Karpas-422 (cell line): ENCODE data around the gene HS3ST2. TPM values are rescaled to one million over a fixed set of nuclear protein-coding genes. Genes with fewer than 3 reads are reported as not detected.

Experiments
- DNase-seq: peaks from one replicate; pipeline ENCODE4 v3.0.0-alpha.2; 2015
- H2AFZ ChIP-seq: fragments of 200-600 bp; sonication (generic); 2 replicates; pipeline ENCODE4 v1.6.1; 2014; ENCODE audit warnings: antibody characterized with exemption, low read length, mixed read lengths
- H3K27ac ChIP-seq: fragments of 200-600 bp; sonication (generic); 2 replicates; pipeline ENCODE4 v1.5.1; 2014; ENCODE audit warnings: mild to moderate bottlenecking, low read length, moderate library complexity
- H3K27me3 ChIP-seq: fragments of 200-600 bp; sonication (generic); 2 replicates; pipeline ENCODE4 v1.6.1; 2014; ENCODE audit warnings: low read length, mixed read lengths
- H3K36me3 ChIP-seq: fragments of 200-600 bp; sonication (generic); 2 replicates; pipeline ENCODE4 v1.6.1; 2014; ENCODE audit warnings: low read length, mixed read lengths; ENCODE audit not compliant: insufficient read depth
- H3K4me1 ChIP-seq: fragments of 200-600 bp; sonication (generic); 2 replicates; pipeline ENCODE4 v1.6.1; 2014; ENCODE audit warnings: mild to moderate bottlenecking, low read length, mixed read lengths
- H3K4me2 ChIP-seq: fragments of 200-600 bp; sonication (generic); 2 replicates; pipeline ENCODE4 v1.6.1; 2014; ENCODE audit warnings: low read length, low read depth, mild to moderate bottlenecking; ENCODE audit not compliant: poor library complexity, severe bottlenecking
- H3K4me3 ChIP-seq: fragments of 200-600 bp; sonication (generic); 2 replicates; pipeline ENCODE4 v1.5.1; 2014; ENCODE audit warnings: mild to moderate bottlenecking, antibody characterized with exemption, low read length, mixed read lengths
- H3K79me2 ChIP-seq: fragments of 200-600 bp; sonication (generic); 2 replicates; pipeline ENCODE4 v1.6.1; 2014; ENCODE audit warnings: mild to moderate bottlenecking, low read length, mixed read lengths
- H3K9ac ChIP-seq: fragments of 200-600 bp; sonication (generic); 2 replicates; pipeline ENCODE4 v1.6.0; 2014; ENCODE audit warnings: low read length
- H3K9me2 ChIP-seq: fragments of 200-600 bp; sonication (generic), shearing (Covaris generic); replicated peaks from 2 replicates; pipeline ENCODE4 v1.6.0; 2014; ENCODE audit warnings: mild to moderate bottlenecking, low read length, moderate library complexity; ENCODE audit not compliant: insufficient read depth
- H3K9me3 ChIP-seq: fragments of 300-700, 200-600 bp; sonication (generic); 2 replicates; pipeline ENCODE4 v1.6.1; 2014; ENCODE audit warnings: low read length, mixed read lengths
- H4K20me1 ChIP-seq: fragments of 200-600 bp; sonication (generic); 2 replicates; pipeline ENCODE4 v1.6.1; 2014; ENCODE audit warnings: mild to moderate bottlenecking, antibody characterized with exemption, low read length, low read depth; ENCODE audit not compliant: insufficient read depth
- total RNA-seq: library from RNA; depleted of rRNA; stranded (reverse); fragments of >200 nt; shearing (Covaris generic); gene quantifications from 2 replicates; pipeline ENCODE4 v1.2.3, GENCODE V29; 2014; ENCODE audit warnings: low replicate concordance

Gene HS3ST2
- total RNA-seq, 1 experiment from 2014 or later: not detected

GRCh38 chr16:22848451-22848850 lies 34.5 kb downstream of the HS3ST2 start:
- Histone ChIP-seq H3K4me3 (no peak overlapping the region), H3K36me3 (no peaks in the 10 kb centered on the region), H3K27me3 (no peaks in the 10 kb centered on the region), H3K9ac (no peak overlapping the region), H3K4me1 (no peaks in the 10 kb centered on the region), H2AFZ (no peak overlapping the region), H3K4me2 (no peak overlapping the region), H3K9me2 (no peaks in the 10 kb centered on the region), H3K79me2 (no peaks in the 10 kb centered on the region), H4K20me1 (no peaks in the 10 kb centered on the region), H3K9me3 (no peaks in the 10 kb centered on the region), H3K27ac (no peak overlapping the region)
- no peak for DNase-seq

- no peak for DNase-seq
- H3K4me3 ChIP-seq: no peak overlapping the region
- no peaks in the 10 kb centered on the region for H4K20me1 ChIP-seq
- H3K4me2 ChIP-seq: no peak overlapping the region
- no peak overlapping the region for H3K9ac ChIP-seq
- no peaks in the 10 kb centered on the region for H3K27me3 ChIP-seq
- no peak overlapping the region for H2AFZ ChIP-seq
- H3K4me1 ChIP-seq: no peaks in the 10 kb centered on the region
- H3K36me3 ChIP-seq: no peaks in the 10 kb centered on the region
- no peaks in the 10 kb centered on the region for H3K9me2 ChIP-seq
- no peaks in the 10 kb centered on the region for H3K79me2 ChIP-seq
- H3K27ac ChIP-seq: no peak overlapping the region
- no peaks in the 10 kb centered on the region for H3K9me3 ChIP-seq
Measured at GRCh38 chr16:22849517-22849916, 35.6 kb downstream of the HS3ST2 start.

- H3K9me2 ChIP-seq: no peaks in the 10 kb centered on the region
- H3K36me3 ChIP-seq: no peaks in the 10 kb centered on the region
- H3K4me1 ChIP-seq: peaks cover 11% of the 10 kb centered on the region
- H3K9me3 ChIP-seq: no peaks in the 10 kb centered on the region
- H3K4me2 ChIP-seq: no peak overlapping the region
- H4K20me1 ChIP-seq: no peaks in the 10 kb centered on the region
- H2AFZ ChIP-seq: no peak overlapping the region
- H3K79me2 ChIP-seq: no peaks in the 10 kb centered on the region
- no peak overlapping the region for H3K4me3 ChIP-seq
- no peaks in the 10 kb centered on the region for H3K27me3 ChIP-seq
- no peak for DNase-seq
- H3K9ac ChIP-seq: no peak overlapping the region
- H3K27ac ChIP-seq: no peak overlapping the region
Measured at GRCh38 chr16:22855231-22855630, 41.3 kb downstream of the HS3ST2 start.

- H3K4me2 ChIP-seq: no peak overlapping the region
- H3K79me2 ChIP-seq: no peaks in the 10 kb centered on the region
- H2AFZ ChIP-seq: no peak overlapping the region
- H3K9ac ChIP-seq: no peak overlapping the region
- no peaks in the 10 kb centered on the region for H3K36me3 ChIP-seq
- H4K20me1 ChIP-seq: 0 out of 2 replicates have a peak, but pooled peaks cover under 1% of the 10 kb centered on the region
- peaks cover 11% of the 10 kb centered on the region for H3K4me1 ChIP-seq
- H3K27ac ChIP-seq: no peak overlapping the region
- H3K27me3 ChIP-seq: no peaks in the 10 kb centered on the region
- DNase-seq: no peak
- H3K4me3 ChIP-seq: no peak overlapping the region
- no peaks in the 10 kb centered on the region for H3K9me3 ChIP-seq
- no peaks in the 10 kb centered on the region for H3K9me2 ChIP-seq
Measured at GRCh38 chr16:22857296-22858025, 43.5 kb downstream of the HS3ST2 start.

- Histone ChIP-seq H3K4me1 (peaks cover 11% of the 10 kb centered on the region), H2AFZ (no peak overlapping the region), H3K9me2 (no peaks in the 10 kb centered on the region), H3K36me3 (no peaks in the 10 kb centered on the region), H3K27me3 (no peaks in the 10 kb centered on the region), H3K4me3 (no peak overlapping the region), H3K9me3 (no peaks in the 10 kb centered on the region), H3K27ac (no peak overlapping the region), H4K20me1 (0 out of 2 replicates have a peak, but pooled peaks cover 6% of the 10 kb centered on the region), H3K79me2 (no peaks in the 10 kb centered on the region), H3K4me2 (no peak overlapping the region), H3K9ac (no peak overlapping the region)
- no peak for DNase-seq
Measured at GRCh38 chr16:22859925-22860324, 46.0 kb downstream of the HS3ST2 start.

GRCh38 chr16:22861580-22861979 lies 47.6 kb downstream of the HS3ST2 start:
- no peaks in the 10 kb centered on the region for H3K27me3 ChIP-seq
- H3K4me3 ChIP-seq: no peak overlapping the region
- H3K36me3 ChIP-seq: no peaks in the 10 kb centered on the region
- H3K9me2 ChIP-seq: no peaks in the 10 kb centered on the region
- no peak overlapping the region for H3K27ac ChIP-seq
- no peaks in the 10 kb centered on the region for H3K79me2 ChIP-seq
- no peak overlapping the region for H3K9ac ChIP-seq
- no peaks in the 10 kb centered on the region for H3K9me3 ChIP-seq
- no peak for DNase-seq
- no peak overlapping the region for H3K4me2 ChIP-seq
- H3K4me1 ChIP-seq: peaks cover under 1% of the 10 kb centered on the region
- no peak overlapping the region for H2AFZ ChIP-seq
- 0 out of 2 replicates have a peak, but pooled peaks cover 6% of the 10 kb centered on the region for H4K20me1 ChIP-seq

GRCh38 chr16:22862046-22862445 lies 48.1 kb downstream of the HS3ST2 start:
- Histone ChIP-seq H3K4me1 (no peaks in the 10 kb centered on the region), H3K79me2 (no peaks in the 10 kb centered on the region), H3K4me2 (no peak overlapping the region), H3K9ac (no peak overlapping the region), H2AFZ (no peak overlapping the region), H3K9me2 (no peaks in the 10 kb centered on the region), H3K4me3 (no peak overlapping the region), H4K20me1 (0 out of 2 replicates have a peak, but pooled peaks cover 6% of the 10 kb centered on the region), H3K36me3 (no peaks in the 10 kb centered on the region), H3K9me3 (no peaks in the 10 kb centered on the region), H3K27me3 (no peaks in the 10 kb centered on the region), H3K27ac (no peak overlapping the region)
- DNase-seq: no peak

- Histone ChIP-seq H3K9me2 (no peaks in the 10 kb centered on the region), H3K36me3 (no peaks in the 10 kb centered on the region), H3K27ac (no peak overlapping the region)
Measured at GRCh38 chr16:22864375-22864774, 50.4 kb downstream of the HS3ST2 start.

More at GRCh38 chr16:22864375-22864774, 50.4 kb downstream of the HS3ST2 start:
- Histone ChIP-seq H2AFZ (no peak overlapping the region), H3K9ac (no peak overlapping the region), H3K9me3 (no peaks in the 10 kb centered on the region), H3K4me2 (no peak overlapping the region), H3K27me3 (no peaks in the 10 kb centered on the region; the same call in 1 of the 2 replicates), H3K79me2 (no peaks in the 10 kb centered on the region), H3K4me3 (no peak overlapping the region), H3K4me1 (no peaks in the 10 kb centered on the region), H4K20me1 (0 out of 2 replicates have a peak, but pooled peaks cover 6% of the 10 kb centered on the region)
- DNase-seq: no peak
